Measurements from ENCODE around the gene SCN1B.
A peak's percentile ranks its signal among the peaks of the same experiment; 100 is the strongest.
"Not testable (repeated sequence)": the region's sequence is repeated elsewhere in the genome, so short reads cannot be mapped to it uniquely, and the experiment has no call there.

The SCN1B gene

GRCh38 chr19:35002037-35002535, 28.2 kb upstream of the SCN1B start:
- DNase-seq: no peak

- DNase-seq: no peak
These were observed 25.6 kb upstream of the SCN1B start for GRCh38 chr19:35004517-35005255.

GRCh38 chr19:35005256-35005977, 24.9 kb upstream of the SCN1B start:
- DNase-seq: peak; percentile 2

GRCh38 chr19:35006007-35006341, 24.3 kb upstream of the SCN1B start:
- peak; percentile 1 for DNase-seq

- DNase-seq: peak; percentile 2
These were observed 23.8 kb upstream of the SCN1B start for GRCh38 chr19:35006342-35006998.

- peak; percentile 1 for DNase-seq
These were observed 23.3 kb upstream of the SCN1B start for GRCh38 chr19:35006999-35007365.

- peak; percentile 1 for DNase-seq
These were observed 22.8 kb upstream of the SCN1B start for GRCh38 chr19:35007427-35007826.

- DNase-seq: no peak
These were observed 21.4 kb upstream of the SCN1B start for GRCh38 chr19:35008891-35009341.

- no peak for DNase-seq
These were observed 20.6 kb upstream of the SCN1B start for GRCh38 chr19:35009424-35010415.

- peak; percentile 45 for DNase-seq
These were observed 19.1 kb upstream of the SCN1B start for GRCh38 chr19:35011091-35011689.

- DNase-seq: no peak
These were observed 18.3 kb upstream of the SCN1B start for GRCh38 chr19:35011737-35012682.

- peak; percentile 87 for DNase-seq
These were observed 17.0 kb upstream of the SCN1B start for GRCh38 chr19:35013041-35013819.

- peak; percentile 79 for DNase-seq
These were observed 16.2 kb upstream of the SCN1B start for GRCh38 chr19:35013820-35014754.

- DNase-seq: not testable (repeated sequence)
These were observed 15.5 kb upstream of the SCN1B start for GRCh38 chr19:35014774-35015173.

GRCh38 chr19:35015270-35015953, 14.9 kb upstream of the SCN1B start:
- DNase-seq: no peak

GRCh38 chr19:35015954-35016351, 14.3 kb upstream of the SCN1B start:
- DNase-seq: no peak

GRCh38 chr19:35017507-35017906, 12.8 kb upstream of the SCN1B start:
- DNase-seq: no peak

- no peak for DNase-seq
These were observed 11.9 kb upstream of the SCN1B start for GRCh38 chr19:35018379-35018778.
